Activated CD4-positive, alpha-beta T cell treated with anti-CD3 and anti-CD28 coated beads for 24 hours (primary cell): ENCODE results near the gene HOXC10.

ENCODE experiments used
- DNase-seq, 2 donors: peaks; one replicate each; pipeline ENCODE4 v3.0.0-alpha.2; 2020; ENCODE audit warnings: low read depth in 2 of 2

Gene HOXC10

DNA sequence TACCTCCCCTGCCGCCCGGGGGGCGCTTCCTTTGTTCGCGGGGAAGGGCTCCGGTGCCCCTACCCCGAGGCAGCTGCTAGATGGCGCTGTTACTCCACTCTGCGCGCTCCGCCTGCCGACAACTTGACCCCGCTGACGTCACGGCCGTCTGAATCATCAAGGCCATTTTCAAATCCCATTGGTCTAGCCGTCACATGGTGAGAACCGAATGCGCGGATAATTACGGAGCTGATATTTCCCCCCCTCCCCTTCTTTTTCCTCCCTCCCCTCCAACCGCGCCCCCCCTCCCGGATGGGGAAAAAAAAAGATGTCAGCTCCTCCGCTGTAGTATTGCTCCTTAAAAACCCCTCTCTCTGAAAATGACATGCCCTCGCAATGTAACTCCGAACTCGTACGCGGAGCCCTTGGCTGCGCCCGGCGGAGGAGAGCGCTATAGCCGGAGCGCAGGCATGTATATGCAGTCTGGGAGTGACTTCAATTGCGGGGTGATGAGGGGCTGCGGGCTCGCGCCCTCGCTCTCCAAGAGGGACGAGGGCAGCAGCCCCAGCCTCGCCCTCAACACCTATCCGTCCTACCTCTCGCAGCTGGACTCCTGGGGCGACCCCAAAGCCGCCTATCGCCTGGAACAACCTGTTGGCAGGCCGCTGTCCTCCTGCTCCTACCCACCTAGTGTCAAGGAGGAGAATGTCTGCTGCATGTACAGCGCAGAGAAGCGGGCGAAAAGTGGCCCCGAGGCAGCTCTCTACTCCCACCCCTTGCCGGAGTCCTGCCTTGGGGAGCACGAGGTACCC lies at the start of gene HOXC10:
Gene HOXC10 (plus strand): TSS at position 246 of the 791 bp plus-strand sequence. CDS start 114 bp downstream, at position 360.
- DNase-seq, result peak; percentile 69 to 88

DNA sequence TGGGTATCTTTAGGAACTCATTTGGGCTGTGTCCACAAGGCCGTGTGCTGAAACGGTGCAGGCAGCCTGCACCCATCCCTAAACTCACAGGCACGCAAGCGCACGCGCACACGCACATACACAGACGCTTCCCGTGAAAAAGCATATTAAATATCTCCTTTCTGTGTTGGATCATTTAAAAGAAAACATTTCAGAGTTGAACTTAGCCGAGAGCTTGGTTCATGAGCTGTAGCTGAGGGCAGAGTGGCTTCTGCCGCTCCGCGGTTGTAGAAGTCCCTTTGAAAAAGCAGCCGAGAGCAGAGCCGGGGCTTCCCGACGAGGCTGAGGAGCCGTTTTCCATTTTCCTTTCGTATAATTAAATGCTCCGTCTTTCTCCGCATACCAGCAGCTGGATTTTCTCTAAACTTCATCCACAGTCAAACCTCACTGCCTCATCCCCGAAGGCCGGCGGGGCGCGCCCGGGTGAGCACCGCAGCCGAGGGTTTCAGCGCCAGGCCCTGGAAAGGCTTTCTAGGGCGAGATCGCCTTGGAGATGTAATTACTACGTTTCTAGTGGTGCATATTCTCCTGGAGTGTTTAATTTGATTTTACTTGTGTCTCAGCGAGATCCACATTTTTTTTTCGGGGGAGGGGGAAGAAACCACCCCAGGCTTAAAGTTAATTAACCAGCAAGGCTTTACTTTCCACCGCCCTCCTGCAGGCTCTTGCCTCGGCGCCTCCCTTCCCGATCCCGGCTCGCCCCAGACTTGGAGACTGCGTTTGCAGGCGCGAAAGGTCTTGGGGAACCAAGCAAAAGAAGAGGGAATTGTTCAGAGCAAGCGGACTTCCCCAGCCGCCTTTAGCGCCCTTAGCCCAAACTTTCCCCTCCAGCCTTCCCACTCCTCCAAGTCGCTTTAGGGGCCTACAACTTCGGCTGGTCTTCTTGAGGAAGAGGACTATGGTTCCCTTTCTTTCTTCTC lies 49.3 kb upstream of the HOXC10 start:
- no peak for DNase-seq

- no peak for DNase-seq
Measured at GRCh38 chr12:53937099-53937498, 47.8 kb upstream of the HOXC10 start.

DNA sequence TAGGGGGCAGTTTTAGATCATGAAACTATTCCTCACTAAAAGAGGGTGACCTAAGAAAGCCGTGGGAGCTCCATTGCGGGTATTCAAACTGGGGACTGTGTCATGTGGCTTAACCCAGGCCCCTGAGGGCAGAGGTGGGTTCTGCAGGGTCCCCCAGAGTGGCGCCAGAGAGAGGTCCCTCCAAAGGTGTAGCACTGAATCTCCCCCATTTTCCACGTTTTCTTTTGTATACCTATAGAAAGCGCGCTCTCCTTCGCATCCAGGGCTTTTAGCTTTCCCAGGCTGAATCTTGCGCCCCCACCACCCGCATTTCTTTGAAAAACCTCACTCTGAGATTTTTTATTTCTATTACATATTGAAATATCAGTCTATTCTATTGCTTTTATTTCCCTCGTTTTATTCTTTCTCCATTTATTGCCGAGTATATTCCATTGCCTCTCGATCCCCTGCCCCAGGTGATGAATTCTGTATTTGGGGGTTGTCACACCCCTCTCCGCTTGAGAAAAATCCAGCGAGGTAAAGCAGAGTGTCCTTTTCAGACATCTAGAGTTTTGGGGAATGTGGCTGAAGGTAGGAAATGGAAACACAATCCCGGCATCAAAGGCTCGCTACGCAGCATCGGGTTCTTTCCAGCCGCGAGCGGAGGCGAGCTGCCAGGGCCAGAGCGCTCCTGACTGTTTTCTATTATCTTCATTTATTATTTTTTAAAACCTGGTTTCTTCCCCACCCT lies 47.2 kb upstream of the HOXC10 start:
- DNase-seq, result no peak

DNA sequence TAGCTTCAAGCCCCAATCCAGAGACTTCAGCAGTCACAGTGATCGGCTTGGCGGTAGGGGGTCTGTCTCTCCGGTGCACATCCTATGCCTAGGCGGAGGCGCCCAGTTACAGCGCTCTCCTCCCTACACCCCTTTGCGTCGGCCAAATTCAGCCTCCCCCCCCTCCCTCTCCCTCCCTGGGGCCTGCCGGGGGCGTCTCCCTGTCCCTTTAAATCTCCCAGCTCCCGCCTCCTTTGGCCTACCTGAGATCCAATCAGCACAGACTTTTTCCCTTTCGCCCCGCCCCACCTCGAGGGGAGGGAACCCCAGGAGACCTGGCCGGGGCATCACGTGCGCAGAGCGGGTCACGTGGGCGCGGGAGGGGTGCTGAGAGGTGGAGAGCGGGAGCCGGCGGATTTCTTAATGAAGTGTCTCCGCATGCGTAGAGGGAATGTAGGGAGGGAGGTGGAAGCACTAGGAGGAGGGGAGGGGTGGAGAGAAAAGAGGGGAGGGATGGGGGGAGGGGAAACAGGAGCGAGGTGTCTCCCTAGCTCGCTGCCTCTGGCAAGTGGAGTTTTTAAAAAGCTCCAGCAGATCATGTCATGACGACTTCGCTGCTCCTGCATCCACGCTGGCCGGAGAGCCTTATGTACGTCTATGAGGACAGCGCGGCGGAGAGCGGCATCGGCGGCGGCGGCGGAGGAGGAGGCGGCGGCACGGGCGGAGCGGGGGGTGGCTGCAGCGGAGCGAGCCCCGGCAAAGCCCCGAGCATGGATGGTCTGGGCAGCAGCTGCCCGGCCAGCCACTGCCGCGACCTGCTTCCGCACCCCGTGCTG lies 46.4 kb upstream of the HOXC10 start, which contains the start of gene HOXC13:
Gene HOXC13 (plus strand): TSS at position 506 of the 815 bp plus-strand sequence. CDS start 76 bp downstream, at position 582.
- peak; percentile 31 to 44 for DNase-seq

DNA sequence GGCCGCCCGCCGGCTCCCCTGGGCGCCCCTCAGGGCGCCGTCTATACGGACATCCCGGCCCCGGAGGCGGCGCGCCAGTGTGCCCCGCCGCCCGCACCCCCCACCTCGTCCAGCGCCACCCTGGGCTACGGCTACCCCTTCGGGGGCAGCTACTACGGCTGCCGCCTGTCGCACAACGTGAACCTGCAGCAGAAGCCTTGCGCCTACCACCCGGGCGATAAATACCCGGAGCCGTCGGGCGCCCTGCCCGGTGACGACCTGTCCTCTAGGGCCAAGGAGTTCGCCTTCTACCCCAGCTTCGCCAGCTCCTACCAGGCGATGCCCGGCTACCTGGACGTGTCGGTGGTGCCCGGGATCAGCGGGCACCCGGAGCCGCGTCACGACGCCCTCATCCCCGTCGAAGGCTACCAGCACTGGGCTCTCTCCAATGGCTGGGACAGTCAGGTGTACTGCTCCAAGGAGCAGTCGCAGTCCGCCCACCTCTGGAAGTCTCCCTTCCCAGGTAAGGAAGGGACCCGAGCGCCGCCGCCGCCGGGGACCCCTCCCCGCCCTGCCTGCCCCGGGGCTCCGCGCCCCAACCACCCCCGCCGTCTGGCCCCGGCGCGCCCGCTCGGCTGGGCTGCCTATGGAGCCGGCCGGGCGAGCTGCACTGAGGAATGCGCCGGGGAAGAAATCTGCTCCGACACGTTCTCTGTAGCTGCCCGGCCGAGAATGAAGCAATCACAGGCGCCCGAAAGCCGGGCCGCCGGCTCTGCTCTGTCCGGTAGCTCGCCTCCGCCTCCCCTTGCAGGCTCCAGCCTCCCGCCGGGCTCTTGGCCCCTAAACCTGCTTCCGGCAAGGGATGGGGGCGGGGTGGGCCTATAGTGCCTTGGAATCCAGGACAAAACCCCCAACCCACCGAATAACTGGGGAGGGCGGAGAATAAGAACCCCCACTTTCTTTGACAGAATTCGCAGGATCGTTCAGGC lies 45.5 kb upstream of the HOXC10 start:
- DNase-seq, result no peak

DNA sequence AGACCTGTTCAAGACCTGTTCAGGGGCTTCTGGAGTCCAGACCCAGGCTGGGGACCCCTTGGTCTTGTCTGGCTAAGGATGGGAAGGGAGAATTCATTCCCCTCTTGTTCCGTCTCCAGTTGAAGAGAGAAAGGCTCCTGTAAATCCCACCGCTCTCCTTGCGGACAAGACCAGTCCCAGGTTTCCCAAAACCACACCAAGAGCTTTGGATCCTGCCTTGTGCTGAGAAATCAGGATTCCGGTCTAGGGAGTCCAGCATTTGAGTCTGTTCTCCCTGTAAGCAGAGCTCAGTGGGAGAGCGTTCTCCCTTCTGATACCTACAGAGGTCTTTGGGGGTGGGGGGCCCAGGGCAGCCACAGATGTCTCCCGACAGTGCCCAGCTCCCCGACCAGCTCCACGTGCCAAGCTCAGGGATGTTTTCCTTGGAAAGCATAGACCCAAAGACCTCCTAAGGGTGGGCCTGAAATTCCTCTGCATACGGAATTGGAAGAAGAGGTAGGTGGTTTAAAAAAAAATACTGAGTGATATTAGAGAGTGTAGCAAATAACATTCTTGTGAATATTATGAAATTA lies 44.4 kb upstream of the HOXC10 start:
- no peak for DNase-seq

DNA sequence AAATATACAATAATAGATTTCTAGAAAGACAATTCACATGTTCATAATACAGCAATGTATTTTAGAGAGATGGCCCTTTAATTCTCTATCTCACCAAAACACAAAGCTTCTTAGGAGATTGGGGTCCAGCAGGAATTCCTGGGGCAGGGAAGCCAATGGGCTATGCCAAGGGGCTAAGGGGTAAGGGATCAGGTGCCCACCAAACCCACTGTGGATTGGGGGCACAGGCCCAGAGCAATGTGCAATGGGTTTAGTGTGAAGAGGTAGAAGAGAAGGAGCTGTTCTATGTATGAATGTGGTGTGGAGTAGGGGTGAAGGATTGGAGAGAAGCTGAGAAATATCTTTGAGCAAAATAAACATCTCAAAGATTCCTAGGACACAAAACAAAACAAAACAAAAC lies 43.8 kb upstream of the HOXC10 start:
- no peak for DNase-seq

GRCh38 chr12:53941750-53942149 lies 43.2 kb upstream of the HOXC10 start:
- DNase-seq, result no peak

DNA sequence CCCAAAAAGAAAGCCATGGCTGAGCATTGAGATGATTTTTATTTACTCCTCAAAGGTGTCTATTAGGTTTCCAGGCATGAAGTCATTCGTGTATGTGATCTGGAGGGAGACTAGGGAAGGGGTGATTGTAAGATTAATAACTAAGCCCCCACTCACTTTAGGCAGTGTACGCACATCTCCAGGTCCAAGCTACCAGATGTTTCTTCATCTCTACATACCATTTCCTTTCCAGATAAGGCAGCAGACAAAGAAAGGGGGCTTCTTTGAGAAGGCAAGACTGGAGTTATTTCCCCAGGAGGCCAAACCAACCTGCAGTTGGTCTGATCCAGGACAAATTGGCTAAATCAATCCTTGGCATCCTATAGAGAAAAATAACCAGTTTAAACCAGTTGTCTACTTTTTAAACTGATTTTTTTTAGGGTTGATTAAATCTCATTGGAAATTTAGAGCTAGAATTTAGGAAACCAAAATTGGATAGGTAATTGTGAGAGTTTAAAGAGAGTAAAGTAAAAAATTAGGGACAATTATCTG lies 42.4 kb upstream of the HOXC10 start:
- DNase-seq, result no peak

- DNase-seq, result no peak
Measured at GRCh38 chr12:53944209-53944608, 40.7 kb upstream of the HOXC10 start.

GRCh38 chr12:53944907-53945847 lies 39.8 kb upstream of the HOXC10 start:
- no peak for DNase-seq

DNA sequence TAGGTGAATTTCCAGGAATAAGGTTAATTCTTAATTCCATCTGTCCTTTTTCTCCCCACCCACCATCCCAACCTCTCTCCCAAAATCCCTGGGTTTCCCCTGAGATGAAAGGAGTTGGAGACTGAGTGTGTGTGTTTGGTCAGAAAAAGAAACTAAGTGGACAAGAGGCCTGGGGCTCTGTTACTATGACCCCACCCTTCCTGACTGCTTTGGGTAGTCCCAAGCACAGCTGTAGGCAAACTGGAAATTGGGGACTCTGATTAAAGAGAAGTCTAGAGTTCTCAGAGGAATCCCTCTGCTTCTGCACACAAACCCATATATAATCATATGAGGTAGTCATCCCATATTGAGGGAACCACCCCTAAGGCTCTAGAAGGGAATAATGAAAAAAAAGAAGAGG lies 37.2 kb upstream of the HOXC10 start:
- no peak for DNase-seq

GRCh38 chr12:53948650-53949593 lies 36.0 kb upstream of the HOXC10 start:
- DNase-seq, result no peak

- no peak for DNase-seq
Measured at GRCh38 chr12:53949631-53950436, 35.1 kb upstream of the HOXC10 start.

- DNase-seq, result no peak
Measured at GRCh38 chr12:53950437-53950773, 34.5 kb upstream of the HOXC10 start.
